ENCODE results near the gene CTNNA2.

CTNNA2 gene

DNA sequence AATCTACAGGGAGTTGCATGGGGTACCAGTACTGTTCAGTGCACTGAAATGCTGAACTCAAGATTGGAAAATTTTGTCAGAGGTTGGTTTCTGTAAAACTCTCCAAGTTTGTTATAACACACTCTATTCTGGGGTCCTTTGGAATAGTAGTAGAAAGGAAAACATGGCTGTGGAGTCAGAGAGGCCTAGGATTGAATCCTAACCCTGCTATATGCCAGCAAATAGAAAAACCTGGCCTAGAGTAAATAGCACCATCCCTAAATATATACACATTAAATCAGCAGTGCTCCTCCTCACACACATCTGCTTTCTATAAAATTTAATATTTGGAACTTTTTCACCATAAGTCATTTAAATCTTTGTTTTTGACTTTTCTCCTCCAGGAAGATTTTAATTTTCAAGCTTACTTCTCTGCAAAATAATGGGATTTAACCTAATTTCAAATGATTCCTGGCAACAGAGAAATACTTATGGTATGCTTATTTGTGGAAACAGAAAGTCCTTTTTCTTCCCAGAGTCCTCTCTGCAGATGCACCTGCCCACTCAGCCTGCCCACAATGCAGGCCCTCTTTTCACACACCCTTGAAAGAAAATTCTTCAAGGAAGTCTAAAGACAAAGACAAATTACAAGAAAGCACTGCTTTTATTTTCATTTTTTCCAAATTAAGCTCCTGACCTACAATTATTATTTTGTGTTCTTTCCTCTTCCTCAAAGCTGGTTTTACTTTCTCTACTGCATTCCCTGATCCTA lies 989.2 kb downstream of the CTNNA2 start:
- H3K4me3 ChIP-seq (ENCODE audit: low read depth, low read length): no peak overlapping the region

DNA sequence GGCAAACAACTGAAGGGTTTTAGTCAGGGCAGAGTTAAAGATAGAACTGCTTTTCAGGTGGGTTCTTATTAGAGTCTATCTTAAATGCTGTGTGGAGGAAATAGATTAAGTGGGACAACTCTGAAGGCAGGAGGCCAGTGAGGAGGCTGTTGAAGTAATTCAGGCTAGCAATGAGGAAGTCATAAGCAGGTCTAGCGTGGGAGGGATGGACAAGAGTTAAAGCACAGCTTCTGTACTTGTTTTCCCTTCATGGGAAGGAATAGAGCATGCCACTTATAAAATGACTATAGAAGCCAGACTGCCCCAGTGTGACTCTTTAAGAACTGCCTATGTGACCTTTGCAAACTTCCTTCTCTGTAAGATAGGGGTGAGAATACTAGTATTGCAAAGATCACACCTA lies 993.7 kb downstream of the CTNNA2 start:
- no peak overlapping the region for H3K4me3 ChIP-seq (ENCODE audit: low read depth, low read length)

DNA sequence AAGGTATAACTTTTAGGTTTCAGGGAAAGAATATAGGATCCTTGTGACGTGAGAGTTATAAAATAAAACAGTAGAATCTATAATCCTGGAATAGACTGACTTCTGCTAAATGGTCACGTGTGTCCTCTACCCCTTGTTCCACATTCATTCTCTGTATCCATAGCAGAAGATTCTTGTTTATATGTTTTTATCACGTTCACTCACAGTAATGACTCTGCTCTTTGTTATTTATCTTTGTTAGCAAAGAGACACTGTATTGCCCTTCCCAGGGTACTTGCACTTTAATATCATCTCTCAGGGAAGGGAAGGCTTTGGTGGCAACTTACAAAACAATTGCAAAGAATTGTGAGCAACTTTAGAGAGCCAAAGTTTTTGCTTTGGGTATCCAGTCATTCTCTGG lies 997.9 kb downstream of the CTNNA2 start:
- no peak overlapping the region for H3K4me3 ChIP-seq (ENCODE audit: low read depth, low read length)

DNA sequence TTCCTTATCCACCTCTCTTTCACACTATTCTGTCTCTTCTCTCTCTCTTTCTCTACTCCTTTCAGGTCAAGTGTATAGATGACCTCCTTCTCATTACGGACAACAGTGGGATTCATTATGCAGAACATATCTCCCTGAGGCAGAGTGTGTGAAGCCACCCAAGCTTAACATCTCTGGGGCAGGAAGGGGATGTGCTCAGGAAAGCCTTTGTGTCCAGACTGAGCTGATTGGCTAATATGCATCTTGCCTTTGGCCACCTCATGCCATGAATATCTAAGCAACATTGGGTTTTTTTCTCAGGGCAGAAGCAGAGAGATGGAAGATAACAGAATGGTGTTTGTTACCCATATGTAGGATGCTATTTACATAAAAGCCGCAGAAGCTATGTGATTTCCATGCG lies 1003.1 kb downstream of the CTNNA2 start:
- H3K4me3 ChIP-seq (ENCODE audit: low read depth, low read length): no peak overlapping the region

DNA sequence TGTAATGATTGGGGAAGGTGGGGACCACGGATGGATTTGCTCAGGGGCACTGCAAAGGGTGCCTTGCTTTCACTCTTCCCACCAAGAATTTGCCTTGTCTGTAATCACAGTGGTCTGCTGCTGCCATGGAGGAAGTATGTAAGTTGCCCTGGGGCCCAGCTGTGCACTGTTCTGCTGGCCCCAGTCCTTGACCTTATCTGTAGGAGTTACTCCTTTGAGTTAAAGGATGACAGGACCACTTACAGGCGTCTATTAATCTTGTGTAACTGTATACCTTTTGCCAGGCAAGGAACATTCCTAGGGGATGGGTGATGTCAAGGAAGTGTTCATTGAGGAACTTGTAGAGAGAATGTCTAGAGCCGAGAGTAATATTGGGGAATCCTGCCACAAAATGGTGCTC lies 1004.5 kb downstream of the CTNNA2 start:
- no peak overlapping the region for H3K4me3 ChIP-seq (ENCODE audit: low read depth, low read length)

DNA sequence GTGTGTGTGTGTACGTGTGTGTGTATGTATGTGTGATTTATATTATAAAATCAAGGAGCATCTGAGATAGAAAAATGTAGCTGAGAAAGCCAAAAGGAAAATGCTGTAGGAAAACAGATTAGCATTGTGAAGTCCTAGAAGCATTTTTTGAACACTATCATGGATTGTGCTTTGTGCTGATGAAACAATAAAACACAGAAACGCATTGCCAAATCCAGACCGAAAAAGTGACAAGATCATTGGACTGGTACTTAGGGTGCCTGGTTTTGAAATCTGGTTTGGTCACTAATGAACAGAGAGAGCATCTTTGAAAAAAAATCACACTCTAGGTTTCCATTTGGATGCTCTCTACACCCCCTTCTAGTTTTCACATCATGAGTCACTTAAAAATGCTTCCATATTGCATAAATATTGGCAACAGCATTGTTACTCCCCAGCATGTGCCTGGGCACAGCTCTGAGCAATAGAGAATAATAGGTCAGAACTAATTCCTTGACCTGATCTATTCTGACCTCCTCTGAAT lies 1006.3 kb downstream of the CTNNA2 start:
- no peak overlapping the region for H3K4me3 ChIP-seq (ENCODE audit: low read depth, low read length)

DNA sequence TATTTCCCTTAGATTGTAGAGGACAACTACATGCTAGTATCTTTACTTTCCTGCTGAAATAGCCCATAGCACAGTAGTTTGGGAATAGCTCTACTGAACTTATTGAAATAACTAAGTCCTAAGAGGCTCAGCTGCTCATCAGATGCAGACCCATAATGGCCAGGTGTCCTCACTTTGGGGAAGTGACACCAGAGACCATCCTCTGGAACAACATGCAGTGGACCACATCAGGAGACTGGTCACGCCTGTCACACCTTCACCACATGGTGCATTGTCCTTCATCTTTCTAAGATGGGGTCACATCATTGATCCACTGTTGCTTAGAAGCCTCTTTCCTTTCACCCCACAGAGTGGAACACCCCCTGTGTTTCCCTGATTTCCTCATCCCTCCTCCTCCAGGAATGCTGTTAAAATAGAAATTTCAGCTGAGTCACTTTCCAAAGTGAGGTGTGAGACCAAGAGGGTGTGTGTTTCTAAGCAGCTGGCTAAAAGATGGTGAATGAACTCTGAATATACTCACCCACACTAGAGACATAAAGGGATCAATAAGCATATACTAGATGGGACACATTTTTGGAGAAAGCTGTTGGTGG lies 1006.9 kb downstream of the CTNNA2 start:
- no peak overlapping the region for H3K4me3 ChIP-seq (ENCODE audit: low read depth, low read length)

DNA sequence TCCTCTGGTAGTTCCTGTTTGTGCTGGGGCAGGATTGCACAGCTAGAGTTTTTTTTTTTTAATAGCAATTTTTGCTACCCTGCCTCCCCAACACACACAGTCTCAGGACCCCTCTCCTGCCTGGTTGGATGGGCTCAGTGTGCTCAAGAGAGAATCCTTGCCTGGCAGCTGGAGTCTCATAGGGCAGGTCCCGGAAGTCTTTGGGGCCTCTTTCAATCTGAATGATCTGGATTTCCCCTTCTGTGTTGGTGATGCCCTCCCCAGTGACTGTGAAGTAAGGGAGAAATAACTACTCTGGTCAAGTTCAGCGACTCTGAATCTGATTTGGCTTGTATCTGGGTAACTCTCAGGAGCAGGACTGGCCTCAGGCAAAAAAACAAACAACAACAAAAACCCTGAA lies 1012.3 kb downstream of the CTNNA2 start:
- no peak overlapping the region for H3K4me3 ChIP-seq (ENCODE audit: low read depth, low read length)

DNA sequence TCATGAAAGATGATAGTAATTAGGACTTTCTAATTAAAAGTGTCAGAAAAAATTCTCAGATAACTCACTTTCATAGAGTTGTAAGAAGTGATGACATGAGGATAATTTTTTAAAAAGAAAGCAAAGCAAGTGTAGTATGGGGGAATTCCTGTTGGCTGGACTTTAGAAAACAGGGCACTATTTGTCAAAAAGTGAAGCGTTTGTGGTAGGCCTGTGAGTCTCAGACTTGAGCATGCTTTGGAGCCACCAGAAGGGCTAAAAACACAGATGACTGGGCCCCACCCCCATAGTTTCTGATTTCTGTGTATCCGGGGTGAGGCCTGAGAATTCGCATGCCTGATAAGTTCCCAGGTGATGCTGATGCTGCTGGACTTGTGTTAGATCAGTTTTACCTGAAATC lies 1014.3 kb downstream of the CTNNA2 start:
- H3K4me3 ChIP-seq (ENCODE audit: low read depth, low read length): no peak overlapping the region

DNA sequence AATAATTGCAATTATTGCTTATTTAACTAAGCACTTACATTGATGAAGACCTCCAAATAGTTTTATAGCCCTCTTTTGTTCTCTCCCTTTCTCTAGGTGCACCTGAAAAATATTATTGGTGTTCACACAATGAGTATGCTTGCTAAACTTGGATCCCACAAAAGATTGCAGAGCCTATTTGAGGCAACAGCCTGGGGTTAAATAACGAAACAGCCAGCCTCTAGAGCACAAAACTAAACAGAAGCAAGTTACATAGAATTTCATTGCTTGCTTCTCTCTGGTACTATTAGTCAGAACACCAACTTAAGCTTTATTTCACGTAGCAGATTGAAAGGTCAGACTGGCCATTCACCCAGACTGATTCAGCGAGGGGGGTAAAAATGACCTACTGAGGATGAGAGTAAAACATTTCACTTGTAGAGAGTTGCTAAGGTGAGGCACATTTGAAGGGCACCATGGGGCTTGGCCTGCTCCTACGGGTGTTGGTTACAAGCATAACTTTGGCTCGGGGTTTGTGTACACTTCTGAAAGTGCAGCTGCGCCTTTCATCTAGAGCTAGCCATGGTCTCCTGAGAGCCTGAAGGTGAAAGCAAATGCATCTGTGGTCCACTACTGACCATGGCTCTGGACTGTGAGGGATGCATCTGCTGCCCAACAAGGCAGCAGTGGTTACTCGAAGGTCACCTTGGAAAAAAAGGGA lies 1016.8 kb downstream of the CTNNA2 start:
- H3K4me3 ChIP-seq (ENCODE audit: low read depth, low read length): no peak overlapping the region

DNA sequence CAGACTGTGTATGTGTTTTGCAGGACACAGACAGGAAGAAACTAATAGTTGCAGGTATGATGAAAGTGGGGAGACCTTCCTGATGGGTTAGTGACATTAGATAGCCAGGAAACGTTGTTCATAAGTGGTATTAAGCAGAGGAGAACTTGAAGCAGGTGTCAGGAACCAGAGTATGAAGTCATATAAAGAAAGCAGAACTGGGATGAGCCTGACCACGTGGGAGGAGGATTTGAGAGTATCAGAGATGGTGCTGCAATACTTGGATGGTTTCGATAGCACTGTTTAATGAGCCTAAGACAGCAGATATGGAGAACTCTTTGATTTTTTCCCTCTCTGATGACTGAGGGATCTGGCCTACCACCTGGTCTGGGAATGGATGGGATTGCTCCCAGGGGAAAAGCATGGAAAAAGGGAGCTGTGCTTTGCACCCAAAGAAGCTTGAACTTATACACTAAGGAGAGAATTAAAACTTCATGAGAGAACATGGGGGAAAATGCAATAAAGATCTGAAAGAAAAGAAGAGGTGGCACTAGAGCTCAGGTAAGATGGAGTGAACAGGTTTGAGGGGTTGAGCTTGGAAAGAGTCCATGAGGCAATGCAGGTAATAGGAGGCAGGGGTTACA lies 1017.7 kb downstream of the CTNNA2 start:
- no peak overlapping the region for H3K4me3 ChIP-seq (ENCODE audit: low read depth, low read length)

DNA sequence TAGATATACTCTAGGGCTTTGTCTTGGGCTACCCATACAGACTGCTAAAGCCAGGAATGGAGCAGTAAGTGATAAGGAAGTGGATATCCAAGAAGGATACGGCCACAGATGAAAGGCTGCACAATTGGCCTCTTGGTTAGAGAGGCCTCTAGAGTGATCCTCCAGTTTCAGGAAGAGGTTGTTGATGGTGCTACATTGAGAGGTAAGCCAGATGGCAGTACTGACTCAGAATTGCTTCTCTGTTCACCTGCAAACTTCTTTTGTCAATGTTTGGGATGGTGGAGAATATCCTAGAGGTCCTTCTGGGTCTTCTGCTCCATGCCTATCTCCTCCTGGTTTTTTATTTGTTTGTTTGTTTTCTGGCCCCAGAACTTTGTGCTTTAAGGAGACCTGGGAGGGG lies 1018.5 kb downstream of the CTNNA2 start:
- H3K4me3 ChIP-seq (ENCODE audit: low read depth, low read length): no peak overlapping the region

DNA sequence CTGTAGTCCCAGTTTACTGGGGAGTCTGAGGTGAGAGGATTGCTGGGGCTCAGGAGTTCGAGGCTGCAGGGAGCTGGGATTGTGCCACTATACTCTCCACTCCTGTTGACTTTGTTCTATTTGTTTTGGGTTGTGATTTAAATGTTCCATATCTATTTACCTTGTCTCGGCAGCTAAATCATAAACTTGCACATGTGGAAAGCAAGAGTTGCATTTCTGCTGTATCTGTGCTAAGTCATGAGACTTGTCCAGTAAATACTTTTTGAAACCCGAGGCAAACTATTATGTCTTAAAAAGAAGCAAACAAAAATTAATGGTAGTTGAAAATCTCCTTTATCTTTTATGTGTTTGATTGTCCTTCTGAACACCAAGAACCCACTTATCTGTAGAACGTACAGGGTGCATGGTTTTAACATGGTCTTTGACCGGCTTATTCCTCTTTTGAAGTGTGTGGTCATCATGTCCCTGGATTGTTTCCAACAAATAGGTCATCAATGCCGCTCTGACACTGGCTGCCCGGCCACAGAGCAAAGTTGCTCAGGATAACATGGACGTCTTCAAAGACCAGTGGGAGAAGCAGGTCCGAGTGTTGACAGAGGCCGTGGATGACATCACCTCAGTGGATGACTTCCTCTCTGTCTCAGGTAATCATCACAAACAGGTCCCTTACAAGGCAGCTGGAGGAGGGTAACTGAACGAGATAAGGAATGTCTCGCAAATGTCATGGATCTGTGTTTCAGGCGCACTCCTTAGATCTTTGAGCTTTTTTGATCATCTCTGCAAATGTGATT lies 1032.8 kb downstream of the CTNNA2 start:
- no peak overlapping the region for H3K4me3 ChIP-seq (ENCODE audit: low read depth, low read length)

DNA sequence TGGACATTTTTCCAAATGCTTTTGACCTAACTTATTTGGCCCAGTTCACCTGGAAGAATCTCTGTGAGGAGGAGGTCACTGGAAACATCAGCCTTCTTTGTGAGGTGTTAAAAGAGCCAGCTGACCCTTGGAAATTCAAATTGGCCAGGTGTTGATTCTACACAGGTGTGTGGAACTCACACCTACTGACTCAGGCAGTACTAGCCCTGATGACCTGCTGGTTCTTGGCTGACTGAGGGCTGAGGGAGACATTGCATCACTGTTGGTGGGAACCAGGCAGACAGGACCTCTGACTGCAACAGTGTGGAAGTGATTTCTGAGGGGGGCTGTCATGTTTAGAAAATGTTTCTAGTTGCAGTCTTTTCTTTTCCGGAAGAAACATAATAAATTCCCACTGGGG lies 1033.9 kb downstream of the CTNNA2 start:
- no peak overlapping the region for H3K4me3 ChIP-seq (ENCODE audit: low read depth, low read length)

DNA sequence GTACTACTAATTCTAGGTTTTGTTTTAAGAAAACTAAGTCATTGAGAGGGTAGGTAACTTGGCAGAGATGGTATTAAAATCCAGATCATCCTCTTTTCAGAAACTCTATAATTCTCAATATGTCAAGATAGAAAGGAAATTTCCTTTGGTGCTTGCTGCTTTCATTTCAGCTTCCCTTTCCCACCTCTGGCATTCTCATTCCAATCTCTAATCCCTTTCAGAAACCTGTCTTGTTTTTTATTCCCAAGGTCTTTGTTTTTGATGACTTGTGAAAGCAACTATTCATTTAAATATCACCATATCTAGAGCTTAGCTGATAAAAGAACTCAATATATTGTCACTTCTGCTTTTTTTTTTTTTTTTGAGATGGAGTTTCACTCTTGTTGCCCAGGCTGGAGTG lies 1034.5 kb downstream of the CTNNA2 start:
- no peak overlapping the region for H3K4me3 ChIP-seq (ENCODE audit: low read depth, low read length)

DNA sequence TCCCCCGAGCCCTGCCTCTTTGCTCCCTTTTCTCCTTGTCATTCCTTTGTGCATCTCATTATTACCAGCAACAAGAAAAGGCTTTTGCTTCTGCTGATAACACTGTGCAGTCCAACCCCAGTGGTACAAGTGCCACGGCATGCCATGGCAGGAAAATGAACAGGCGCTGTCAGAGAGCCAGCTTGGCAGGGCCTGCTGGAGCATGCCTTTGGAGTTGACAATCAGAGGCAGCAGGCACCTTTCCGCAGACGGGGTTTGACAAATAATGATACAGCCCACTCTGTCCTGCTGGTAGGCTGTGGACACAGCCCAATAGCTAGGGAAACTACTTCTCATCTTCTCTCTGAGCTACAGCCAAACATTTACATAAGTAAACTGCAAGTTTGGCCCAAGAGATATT lies 1035.6 kb downstream of the CTNNA2 start:
- no peak overlapping the region for H3K4me3 ChIP-seq (ENCODE audit: low read depth, low read length)

DNA sequence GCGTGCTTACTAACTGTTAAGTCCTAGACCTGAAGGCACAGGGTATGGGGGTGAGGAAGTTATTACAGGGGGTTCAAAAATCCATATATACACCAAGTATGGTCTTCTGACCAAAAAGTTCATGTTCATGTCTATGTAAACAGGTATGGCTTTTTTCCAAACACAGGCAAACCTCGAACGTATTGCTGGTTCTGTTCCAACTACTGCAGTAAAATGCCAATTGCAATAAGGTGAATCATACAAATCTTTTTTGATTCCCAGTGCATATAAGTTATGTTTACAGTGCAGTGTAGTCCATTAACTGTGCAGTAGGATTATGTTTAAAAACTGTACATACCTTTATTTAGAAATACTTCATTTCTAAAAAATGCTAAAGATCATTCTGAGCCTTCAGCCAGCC lies 1037.0 kb downstream of the CTNNA2 start:
- H3K4me3 ChIP-seq (ENCODE audit: low read depth, low read length): no peak overlapping the region

DNA sequence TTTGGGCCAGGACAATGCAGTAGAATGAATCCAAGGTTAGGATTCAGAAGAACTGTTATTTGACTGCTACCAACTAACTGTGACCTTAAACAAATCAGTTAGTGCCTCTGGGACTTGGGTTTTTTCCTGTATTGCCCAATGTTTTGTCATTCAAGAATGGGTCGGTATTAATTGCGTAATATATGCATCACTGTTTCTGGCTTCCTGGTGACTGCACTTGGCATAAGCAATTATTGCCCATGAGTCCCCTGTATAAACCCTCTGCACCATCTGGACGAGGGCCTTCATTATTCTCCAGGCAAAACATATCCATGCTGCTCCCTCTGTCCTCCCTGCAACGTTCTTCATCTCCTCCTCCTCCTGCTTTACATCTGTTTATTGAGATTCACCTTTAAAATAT lies 1047.5 kb downstream of the CTNNA2 start:
- no peak overlapping the region for H3K4me3 ChIP-seq (ENCODE audit: low read depth, low read length)

DNA sequence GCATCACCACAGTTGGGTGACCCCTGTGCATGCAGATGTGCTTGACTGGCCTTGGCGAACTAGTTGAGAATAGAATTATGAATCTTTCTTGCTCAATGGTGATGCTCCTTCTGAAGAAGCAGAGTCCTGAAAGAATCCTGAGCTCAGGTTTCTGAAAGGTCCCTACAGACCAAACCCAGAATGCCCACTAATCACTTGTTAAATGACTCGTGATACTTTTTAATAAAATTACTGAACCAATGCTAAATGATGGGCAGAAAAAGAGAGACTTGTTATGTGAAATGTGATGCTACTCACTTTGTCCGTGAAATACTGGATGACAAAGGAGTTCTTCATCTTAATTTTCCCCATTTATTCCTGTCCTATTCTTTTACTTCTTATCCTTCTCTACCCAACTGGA lies 1055.2 kb downstream of the CTNNA2 start:
- H3K4me3 ChIP-seq (ENCODE audit: low read depth, low read length): no peak overlapping the region

DNA sequence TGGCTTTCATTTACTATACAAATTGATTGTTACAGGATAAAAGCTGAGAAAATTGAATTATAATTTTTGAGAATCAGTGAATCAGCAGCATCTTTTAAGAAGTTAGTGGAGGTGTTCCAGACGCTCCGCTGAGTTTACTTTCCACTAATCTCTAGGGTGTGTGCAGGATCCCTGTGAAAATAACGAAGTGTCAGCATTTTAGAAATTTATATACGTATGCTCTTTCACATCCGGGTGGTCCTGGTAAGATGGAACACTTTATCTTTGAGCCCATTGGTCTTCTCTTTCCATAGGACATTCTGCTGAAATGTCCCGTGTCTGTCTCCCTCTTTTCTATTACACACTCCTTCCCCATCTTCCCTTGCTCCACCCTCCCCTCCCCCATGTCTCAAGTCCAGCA lies 1060.3 kb downstream of the CTNNA2 start:
- H3K4me3 ChIP-seq (ENCODE audit: low read depth, low read length): no peak overlapping the region

DNA sequence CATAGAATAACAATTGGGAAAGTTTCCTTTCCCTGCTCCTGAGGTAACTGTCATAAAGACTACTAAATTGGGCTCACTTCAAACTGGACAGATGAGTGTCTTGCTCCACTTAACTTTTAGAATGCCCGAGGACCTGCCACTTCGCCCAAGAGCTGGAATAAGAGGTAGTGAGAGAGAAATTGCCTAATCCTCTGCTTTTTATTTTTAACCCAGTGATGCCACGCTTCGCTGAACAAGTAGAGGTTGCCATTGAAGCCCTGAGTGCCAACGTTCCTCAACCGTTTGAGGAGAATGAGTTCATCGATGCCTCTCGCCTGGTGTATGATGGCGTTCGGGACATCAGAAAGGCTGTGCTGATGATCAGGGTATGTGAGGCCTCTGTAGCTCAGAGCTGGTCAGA lies 1061.1 kb downstream of the CTNNA2 start:
- no peak overlapping the region for H3K4me3 ChIP-seq (ENCODE audit: low read depth, low read length)

Data from iPS-11a (cell line).